Colonic mucosa (tissue), 4 donors: ENCODE results near the gene THADA. TPM values are rescaled to one million over a fixed set of nuclear protein-coding genes. Genes with fewer than 3 reads are reported as not detected.

Experiments
- DNase-seq: peaks from one replicate; pipeline ENCODE4 v3.0.0-alpha.2; 2020
- H3K27ac ChIP-seq: fragments of 200-600 bp; one replicate; pipeline ENCODE4 v1.8.0; 2021
- H3K27me3 ChIP-seq: fragments of 200-600 bp; one replicate; pipeline ENCODE4 v1.8.0; 2021
- H3K36me3 ChIP-seq: fragments of 200-600 bp; one replicate; pipeline ENCODE4 v1.8.0; 2021
- H3K4me1 ChIP-seq: fragments of 200-600 bp; one replicate; pipeline ENCODE4 v1.8.0; 2021; ENCODE audit warnings: mild to moderate bottlenecking
- H3K4me3 ChIP-seq: fragments of 200-600 bp; one replicate; pipeline ENCODE4 v1.8.0; 2021
- H3K9ac ChIP-seq, 2 donors: one replicate each; pipeline ENCODE4 v1.7.0; 2013; ENCODE audit warnings: control low read depth in 2 of 2, low read depth in 2 of 2, low read length in 2 of 2
- H3K9me3 ChIP-seq: fragments of 200-600 bp; one replicate; pipeline ENCODE4 v1.8.0; 2021
- CTCF ChIP-seq: fragments of 200-600 bp; IDR thresholded peaks from one replicate; pipeline ENCODE4 v1.8.0; 2022; ENCODE audit warnings: antibody characterized with exemption, mild to moderate bottlenecking
- intact Hi-C: fragments of 100-400 bp; cut with DNase I; formaldehyde crosslinking; loops from one replicate; pipeline ENCODE4 v1.14.1; 2022
- total RNA-seq, 2 donors: library from RNA; stranded (reverse); fragmentation: NEBNext Ultra II Directional in 1 of 2; extraction: Animal tissue kit (Norgen Biotek cat#: 25700) in 1 of 2; gene quantifications; one replicate each; pipeline ENCODE4 v1.2.1, GENCODE V29; 2021
- donor health status: healthy.
- donor health status: DM: no; HTN: no; CAD: no.
- donor health status: DM: no; HTN: no; CAD: no.

The THADA gene
- total RNA-seq, 2 donors from 2014 or later: 14.6 to 31.4 TPM

GRCh38 chr2:43238813-43239212 lies 357.0 kb downstream of the THADA start:
- Histone ChIP-seq H3K4me3 (no peak overlapping the region), H3K4me1 (no peaks in the 10 kb centered on the region), H3K9ac (no peak overlapping the region), H3K9me3 (no peaks in the 10 kb centered on the region), H3K36me3 (no peaks in the 10 kb centered on the region), H3K27me3 (no peaks in the 10 kb centered on the region), H3K27ac (no peak overlapping the region)
- intact Hi-C loops: loop anchor here (10.0 kb wide), 1 partner anchor 384 kb away; no protein-coding TSS in a partner anchor
- TF ChIP-seq CTCF: no peak
- DNase-seq: no peak

- Histone ChIP-seq H3K9ac (no peak overlapping the region), H3K27me3 (no peaks in the 10 kb centered on the region), H3K27ac (no peak overlapping the region), H3K4me1 (no peaks in the 10 kb centered on the region), H3K4me3 (no peak overlapping the region), H3K36me3 (no peaks in the 10 kb centered on the region), H3K9me3 (no peaks in the 10 kb centered on the region)
- intact Hi-C loops: loop anchor here (10.0 kb wide), 1 partner anchor 383 kb away; no protein-coding TSS in a partner anchor
- TF ChIP-seq CTCF: no peak
- no peak for DNase-seq
These were observed 357.7 kb downstream of the THADA start for GRCh38 chr2:43238176-43238575.

GRCh38 chr2:43233218-43234212 lies 362.3 kb downstream of the THADA start:
- Histone ChIP-seq H3K9ac (no peak overlapping the region), H3K4me3 (no peak overlapping the region), H3K4me1 (peaks cover 8% of the 10 kb centered on the region), H3K36me3 (no peaks in the 10 kb centered on the region), H3K9me3 (no peaks in the 10 kb centered on the region), H3K27ac (no peak overlapping the region), H3K27me3 (no peaks in the 10 kb centered on the region)
- intact Hi-C loops: loop anchor here (5.0 to 10.0 kb wide), 2 partner anchors 254 to 379 kb away; no protein-coding TSS in a partner anchor
- DNase-seq: no peak
- TF ChIP-seq CTCF: no peak

- Histone ChIP-seq H3K36me3 (no peaks in the 10 kb centered on the region), H3K9me3 (no peaks in the 10 kb centered on the region), H3K27ac (no peak overlapping the region), H3K27me3 (no peaks in the 10 kb centered on the region), H3K4me3 (no peak overlapping the region), H3K4me1 (peaks cover 14% of the 10 kb centered on the region), H3K9ac (no peak overlapping the region)
- no peak for TF ChIP-seq CTCF
- intact Hi-C loops: loop anchor here (5.0 to 10.0 kb wide), 2 partner anchors 256 to 376 kb away; no protein-coding TSS in a partner anchor
- no peak for DNase-seq
These were observed 364.6 kb downstream of the THADA start for GRCh38 chr2:43230951-43231827.

- Histone ChIP-seq H3K9me3 (no peaks in the 10 kb centered on the region), H3K27ac (peak overlapping the region; percentile 4), H3K4me3 (no peak overlapping the region), H3K4me1 (peaks cover 14% of the 10 kb centered on the region), H3K9ac (no peak overlapping the region), H3K36me3 (no peaks in the 10 kb centered on the region), H3K27me3 (no peaks in the 10 kb centered on the region)
- TF ChIP-seq CTCF: no peak
- DNase-seq: peak; percentile 35
- intact Hi-C loops: loop anchor here (5.0 to 10.0 kb wide), 2 partner anchors 257 to 376 kb away; no protein-coding TSS in a partner anchor
These were observed 365.4 kb downstream of the THADA start for GRCh38 chr2:43230351-43230885.
